HG02840 (cell line): ENCODE data around the gene CACNA1A.

Experiments used
- ATAC-seq: cut with Tn5 transposase; IDR thresholded peaks from one replicate; pipeline ENCODE4 v1.9.1; 2021; ENCODE audit warnings: mild to moderate bottlenecking, moderate library complexity, moderate number of reproducible peaks; ENCODE audit not compliant: unreplicated experiment, low FRiP score

Gene CACNA1A

GRCh38 chr19:13328241-13328640, 178.0 kb downstream of the CACNA1A start:
- ATAC-seq = no peak

DNA sequence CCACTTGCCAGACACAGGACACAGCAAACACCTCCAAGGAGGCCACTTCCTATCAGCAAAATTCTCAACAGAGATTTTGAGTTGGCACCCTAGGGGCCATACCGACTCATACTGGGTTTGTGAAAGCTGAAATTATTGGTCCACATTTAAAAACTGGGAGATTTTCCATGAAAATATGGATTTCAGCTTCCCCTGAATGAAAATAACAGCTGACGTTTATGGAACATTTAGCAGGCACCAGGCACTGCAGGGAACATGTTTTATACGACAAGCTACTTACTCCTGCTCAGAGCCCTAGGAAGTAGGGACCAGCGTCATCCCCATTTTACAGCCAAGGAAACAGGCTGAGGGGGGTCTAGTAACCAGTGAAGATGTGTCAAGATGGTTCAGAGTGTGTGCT, 186.8 kb downstream of the CACNA1A start:
- ATAC-seq = no peak

GRCh38 chr19:13318190-13318589, 188.1 kb downstream of the CACNA1A start:
- ATAC-seq = no peak

GRCh38 chr19:13315495-13315894, 190.8 kb downstream of the CACNA1A start:
- no peak for ATAC-seq

GRCh38 chr19:13314761-13315160, 191.5 kb downstream of the CACNA1A start:
- ATAC-seq = no peak

- no peak for ATAC-seq
Measured at GRCh38 chr19:13313875-13314274, 192.4 kb downstream of the CACNA1A start.

DNA sequence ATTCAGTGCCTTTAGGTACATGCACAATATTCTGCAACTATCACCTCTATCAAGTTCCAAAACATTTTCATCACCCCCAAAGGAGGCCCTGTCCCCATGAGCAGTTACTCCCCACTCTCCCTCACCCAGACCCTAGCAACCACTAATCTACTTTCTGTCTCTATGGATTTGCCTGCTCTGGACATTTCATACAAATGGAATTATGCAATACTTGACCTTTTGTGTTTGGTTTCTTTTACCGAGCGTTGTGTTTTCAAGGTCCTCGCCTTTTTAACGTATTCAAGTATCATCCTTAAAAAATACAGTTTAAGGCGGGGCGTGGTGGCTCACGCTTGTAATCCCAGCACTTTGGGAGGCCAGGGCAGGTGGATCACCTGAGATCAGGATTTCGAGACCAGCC, 196.4 kb downstream of the CACNA1A start:
- ATAC-seq = no peak

GRCh38 chr19:13303381-13304129, 202.7 kb downstream of the CACNA1A start:
- ATAC-seq = no peak

DNA sequence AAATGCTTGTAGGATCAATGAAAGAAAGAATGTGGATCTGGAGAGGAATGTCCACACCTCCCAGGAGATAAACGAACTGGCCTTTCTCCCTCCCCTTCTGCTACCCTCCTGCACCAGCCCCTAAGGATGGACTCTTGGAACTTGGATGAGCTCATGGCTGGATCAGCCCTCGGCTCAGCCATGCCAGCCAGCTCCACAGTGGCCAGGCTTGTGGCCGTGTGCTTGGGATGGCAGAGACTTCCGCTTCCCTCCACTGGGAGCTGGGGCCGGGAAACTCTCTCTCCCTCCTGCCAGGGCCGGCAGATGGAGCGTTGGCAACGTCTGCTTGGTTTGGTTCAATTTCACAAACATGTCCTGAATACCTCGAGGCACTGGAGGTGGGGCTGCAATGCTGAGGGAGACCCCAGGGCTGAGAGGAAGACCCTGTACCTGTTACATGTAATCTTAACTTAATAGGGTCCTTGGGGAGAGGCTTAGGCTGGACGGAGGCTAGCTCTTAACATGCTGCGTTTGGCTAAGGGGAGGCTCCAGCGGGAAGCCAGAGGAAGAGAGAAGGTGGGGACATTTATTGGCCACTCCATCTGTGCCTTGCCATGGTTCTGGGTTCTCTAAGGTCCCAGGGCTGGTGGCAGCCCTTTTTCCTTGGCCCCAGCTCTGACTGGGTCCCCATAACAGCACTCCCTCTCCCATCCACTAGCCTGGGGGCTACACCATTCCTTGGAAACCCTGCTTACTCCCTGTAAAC, 203.6 kb downstream of the CACNA1A start:
- no peak for ATAC-seq

DNA sequence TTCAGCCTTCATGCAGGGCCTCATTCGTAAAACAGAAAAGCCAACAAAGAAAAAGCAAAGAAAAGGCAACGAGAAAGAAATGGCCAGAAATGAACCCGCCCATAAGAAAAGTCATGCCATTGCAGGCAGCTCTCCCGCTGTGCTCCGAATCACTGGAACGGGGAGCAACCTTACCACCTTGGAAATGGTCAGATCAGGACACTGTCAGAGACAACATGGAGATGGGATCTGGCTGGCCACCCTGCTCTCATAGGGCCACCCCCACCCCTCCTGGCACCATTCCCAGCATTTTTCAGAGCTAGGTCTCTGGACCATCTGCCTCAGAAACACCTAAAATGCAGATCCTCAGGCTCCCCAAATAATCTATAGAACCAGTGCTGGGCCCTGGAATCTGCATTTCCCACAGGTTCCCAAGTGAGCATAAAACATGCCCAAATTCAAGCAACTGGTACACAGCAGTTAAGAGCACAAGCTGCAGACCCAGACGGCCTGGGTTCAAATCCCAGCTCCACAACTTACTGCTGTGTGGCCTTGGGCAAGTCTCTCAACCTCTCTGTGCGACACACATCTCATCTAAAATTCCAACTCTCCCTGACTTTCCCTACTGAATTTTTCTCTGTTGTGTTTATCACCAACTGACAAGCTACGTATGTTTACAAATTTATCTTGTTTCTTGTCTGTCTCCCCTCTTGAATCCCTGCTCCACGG, 204.5 kb downstream of the CACNA1A start:
- no peak for ATAC-seq

DNA sequence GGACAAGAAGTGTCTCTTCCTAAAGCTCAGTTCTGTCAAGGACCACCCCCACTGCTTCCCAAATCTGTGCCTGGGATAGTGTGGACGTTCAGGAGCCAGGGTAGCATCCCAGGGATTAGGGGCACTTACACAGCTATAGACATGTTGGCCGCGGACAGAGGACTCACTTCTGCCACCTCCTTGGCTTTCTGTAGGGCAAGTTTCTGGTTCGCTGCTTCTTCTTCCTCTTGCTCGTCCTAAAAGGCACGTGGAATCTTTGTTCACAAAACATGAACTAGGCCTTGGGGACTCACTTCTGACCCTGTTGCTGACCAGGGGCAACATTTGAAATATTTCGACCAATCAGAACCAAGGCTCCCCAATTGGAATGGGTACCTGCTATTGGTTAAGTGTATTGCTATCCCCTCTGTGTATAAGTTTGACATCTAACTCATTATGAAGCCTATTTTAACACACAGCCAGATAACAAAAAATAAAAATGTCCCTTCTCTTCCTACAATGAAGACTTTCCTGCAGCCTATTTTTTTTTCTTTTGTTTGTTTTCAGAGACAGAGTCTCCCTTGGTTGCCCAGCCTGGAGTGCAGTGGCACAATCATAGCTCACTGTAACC, 205.8 kb downstream of the CACNA1A start:
- ATAC-seq = no peak

DNA sequence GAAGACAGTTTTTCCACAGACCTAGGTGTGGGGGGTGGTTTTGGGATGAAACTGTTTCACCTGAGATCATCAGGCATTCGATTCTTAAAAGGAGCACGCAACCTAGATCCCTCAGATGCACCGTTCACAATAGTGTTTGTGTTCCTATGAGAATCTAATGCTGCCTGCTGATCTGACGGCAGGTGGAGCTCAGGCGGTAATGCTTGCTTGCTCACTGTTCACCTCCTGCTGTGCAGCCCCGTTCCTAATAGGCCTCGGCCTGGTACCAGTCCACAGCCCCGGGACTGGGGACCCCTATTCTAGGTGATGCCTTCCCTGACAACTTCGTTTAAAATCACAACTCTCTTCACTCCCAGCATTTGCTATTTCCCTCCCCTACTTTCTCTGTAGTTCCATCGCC, 206.4 kb downstream of the CACNA1A start:
- ATAC-seq = no peak

GRCh38 chr19:13298565-13299481, 207.5 kb downstream of the CACNA1A start:
- ATAC-seq = no peak

DNA sequence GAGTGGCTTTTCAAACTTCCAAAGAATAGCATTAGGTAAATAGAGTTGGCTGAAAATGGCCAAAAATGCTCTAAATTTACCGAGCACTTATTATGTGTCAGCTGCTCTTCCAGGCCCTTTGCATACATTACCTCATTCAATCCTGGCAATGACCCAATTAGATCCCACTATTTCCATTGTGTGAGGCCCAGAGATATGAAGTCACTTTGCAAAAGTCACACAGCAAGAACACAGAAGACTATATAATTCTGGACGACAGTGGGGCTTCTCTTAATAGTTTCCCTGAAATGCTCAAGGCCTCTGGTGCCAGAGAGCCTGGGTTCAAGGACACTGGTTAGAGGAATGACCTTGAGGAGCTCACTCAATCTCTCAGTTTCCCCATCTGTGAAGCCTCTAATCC, 209.3 kb downstream of the CACNA1A start:
- ATAC-seq = no peak

DNA sequence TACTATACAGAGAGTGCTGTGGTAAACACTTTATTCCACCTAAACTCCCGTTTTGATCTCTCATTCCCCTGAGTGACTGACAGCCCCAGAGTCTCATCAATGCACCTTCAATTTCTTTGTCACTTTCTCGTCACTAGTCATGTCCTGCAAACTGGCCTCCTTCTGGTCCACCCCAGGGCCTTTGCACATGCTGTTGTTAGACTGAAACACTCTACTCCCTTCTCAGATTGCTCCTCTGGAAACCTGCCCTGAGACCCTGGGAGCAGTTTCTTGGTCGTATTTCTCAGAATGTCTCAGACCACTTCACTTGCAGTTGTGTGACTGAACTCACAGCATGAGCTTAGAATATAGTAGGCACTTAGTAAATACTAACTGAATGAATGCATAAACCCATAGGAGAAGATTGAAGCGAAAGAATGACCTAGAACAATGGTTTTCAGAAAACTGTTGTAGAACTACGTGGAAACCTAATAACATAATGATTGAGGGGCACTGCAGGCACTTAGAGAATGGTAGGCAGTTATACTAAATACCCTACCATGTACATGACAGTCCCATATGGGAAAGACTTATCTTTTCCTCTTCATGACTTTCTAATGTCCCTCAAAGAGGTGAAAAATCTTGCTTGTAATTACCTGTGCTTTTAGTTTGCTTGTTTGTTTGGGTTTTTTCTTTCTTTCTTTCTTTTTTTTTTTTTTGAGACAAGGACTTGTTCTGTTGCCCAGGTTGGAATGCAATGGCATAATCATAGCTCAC, 211.3 kb downstream of the CACNA1A start:
- no peak for ATAC-seq

DNA sequence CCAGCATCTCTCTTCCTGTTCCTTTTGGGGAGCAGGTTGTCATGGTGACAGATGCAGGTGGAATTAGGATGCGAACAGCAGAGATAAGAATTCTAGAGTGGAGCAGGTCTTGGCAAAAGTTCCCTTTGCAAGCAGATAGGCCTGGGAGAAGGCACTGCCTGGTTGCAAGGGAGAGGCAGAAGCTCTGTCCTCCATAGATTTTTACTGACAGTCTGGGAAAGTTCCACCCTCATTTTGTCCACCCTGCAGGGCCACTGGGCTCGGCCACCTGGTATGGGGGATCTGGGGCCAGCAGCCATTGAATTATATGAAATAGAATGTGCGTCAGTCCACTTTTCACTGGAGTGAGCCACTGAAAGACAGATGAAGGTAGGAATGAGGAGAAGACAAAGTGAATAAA, 214.4 kb downstream of the CACNA1A start:
- no peak for ATAC-seq

GRCh38 chr19:13290741-13291140, 215.5 kb downstream of the CACNA1A start:
- no peak for ATAC-seq

DNA sequence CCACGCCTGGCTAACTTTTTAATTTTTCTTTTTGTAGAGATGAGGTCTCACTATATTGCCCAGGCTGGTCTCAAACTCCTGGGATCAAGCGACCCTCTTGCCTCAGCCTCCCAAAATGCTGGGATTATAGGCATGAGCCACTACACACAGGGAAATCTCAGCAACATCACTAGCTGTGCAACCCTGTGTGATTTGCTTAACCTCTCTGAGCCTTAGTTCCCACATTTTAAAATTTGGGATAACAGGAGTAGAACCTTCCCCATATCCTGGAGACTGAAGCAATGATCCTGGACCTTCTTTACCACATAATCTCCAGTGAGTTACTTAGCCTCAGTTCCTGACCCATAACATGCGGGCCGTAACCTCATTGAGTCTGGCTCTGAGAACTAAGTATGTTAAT, 217.0 kb downstream of the CACNA1A start:
- ATAC-seq = no peak
